Karpas-422 (cell line): ENCODE data around the gene MOB3B. TPM values are rescaled to one million over a fixed set of nuclear protein-coding genes. Genes with fewer than 3 reads are reported as not detected.

ENCODE experiments used
- DNase-seq: peaks from one replicate; pipeline ENCODE4 v3.0.0-alpha.2; 2015
- H2AFZ ChIP-seq: fragments of 200-600 bp; sonication (generic); 2 replicates; pipeline ENCODE4 v1.6.1; 2014; ENCODE audit warnings: antibody characterized with exemption, low read length, mixed read lengths
- H3K27ac ChIP-seq: fragments of 200-600 bp; sonication (generic); 2 replicates; pipeline ENCODE4 v1.5.1; 2014; ENCODE audit warnings: mild to moderate bottlenecking, low read length, moderate library complexity
- H3K27me3 ChIP-seq: fragments of 200-600 bp; sonication (generic); 2 replicates; pipeline ENCODE4 v1.6.1; 2014; ENCODE audit warnings: low read length, mixed read lengths
- H3K36me3 ChIP-seq: fragments of 200-600 bp; sonication (generic); 2 replicates; pipeline ENCODE4 v1.6.1; 2014; ENCODE audit warnings: low read length, mixed read lengths; ENCODE audit not compliant: insufficient read depth
- H3K4me1 ChIP-seq: fragments of 200-600 bp; sonication (generic); 2 replicates; pipeline ENCODE4 v1.6.1; 2014; ENCODE audit warnings: mild to moderate bottlenecking, low read length, mixed read lengths
- H3K4me2 ChIP-seq: fragments of 200-600 bp; sonication (generic); 2 replicates; pipeline ENCODE4 v1.6.1; 2014; ENCODE audit warnings: low read length, low read depth, mild to moderate bottlenecking; ENCODE audit not compliant: poor library complexity, severe bottlenecking
- H3K4me3 ChIP-seq: fragments of 200-600 bp; sonication (generic); 2 replicates; pipeline ENCODE4 v1.5.1; 2014; ENCODE audit warnings: mild to moderate bottlenecking, antibody characterized with exemption, low read length, mixed read lengths
- H3K79me2 ChIP-seq: fragments of 200-600 bp; sonication (generic); 2 replicates; pipeline ENCODE4 v1.6.1; 2014; ENCODE audit warnings: mild to moderate bottlenecking, low read length, mixed read lengths
- H3K9ac ChIP-seq: fragments of 200-600 bp; sonication (generic); 2 replicates; pipeline ENCODE4 v1.6.0; 2014; ENCODE audit warnings: low read length
- H3K9me2 ChIP-seq: fragments of 200-600 bp; sonication (generic), shearing (Covaris generic); replicated peaks from 2 replicates; pipeline ENCODE4 v1.6.0; 2014; ENCODE audit warnings: mild to moderate bottlenecking, low read length, moderate library complexity; ENCODE audit not compliant: insufficient read depth
- H3K9me3 ChIP-seq: fragments of 300-700, 200-600 bp; sonication (generic); 2 replicates; pipeline ENCODE4 v1.6.1; 2014; ENCODE audit warnings: low read length, mixed read lengths
- H4K20me1 ChIP-seq: fragments of 200-600 bp; sonication (generic); 2 replicates; pipeline ENCODE4 v1.6.1; 2014; ENCODE audit warnings: mild to moderate bottlenecking, antibody characterized with exemption, low read length, low read depth; ENCODE audit not compliant: insufficient read depth
- total RNA-seq: library from RNA; depleted of rRNA; stranded (reverse); fragments of >200 nt; shearing (Covaris generic); gene quantifications from 2 replicates; pipeline ENCODE4 v1.2.3, GENCODE V29; 2014; ENCODE audit warnings: low replicate concordance

The MOB3B gene
- total RNA-seq, 1 experiment from 2014 or later, result 0.45 TPM

DNA sequence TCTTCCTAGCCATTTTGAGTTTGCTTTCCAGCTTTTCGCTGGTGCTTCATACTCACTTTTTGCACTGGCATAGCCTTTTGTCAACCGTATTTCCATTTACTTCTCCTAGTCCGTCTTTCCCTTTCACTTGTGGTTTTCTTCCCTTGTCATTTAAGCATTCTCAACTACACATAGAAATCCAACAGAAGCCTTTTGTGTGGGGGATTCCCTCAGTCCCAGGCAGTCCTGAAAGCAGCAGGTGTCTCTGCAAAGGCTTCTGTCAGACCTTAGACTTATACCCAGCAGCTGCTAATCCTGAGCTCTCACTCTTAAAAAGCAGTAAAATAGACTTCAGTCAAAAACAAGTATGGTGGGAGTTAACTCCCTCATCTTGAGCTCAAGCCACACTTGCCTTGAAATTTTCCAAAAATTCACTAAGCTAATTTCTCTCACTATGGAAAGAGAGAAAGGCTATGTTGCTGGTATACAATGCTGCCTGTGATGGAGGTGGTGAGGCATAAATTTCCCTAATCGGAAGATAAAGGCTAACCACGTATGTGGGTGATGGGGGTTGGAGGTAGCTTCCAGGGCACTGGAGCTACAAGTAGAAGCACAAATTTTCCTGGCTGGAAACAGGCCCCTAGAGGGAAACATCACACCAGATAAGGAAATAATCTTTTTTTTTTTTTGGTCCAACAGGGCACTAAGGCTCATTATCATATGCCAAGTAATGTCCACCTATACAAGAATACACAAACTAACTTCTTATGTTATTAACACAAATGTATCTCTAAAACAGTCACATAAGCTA lies 40.3 kb downstream of the MOB3B start:
- Histone ChIP-seq H2AFZ (no peak overlapping the region), H4K20me1 (no peaks in the 10 kb centered on the region), H3K27ac (no peak overlapping the region), H3K36me3 (no peaks in the 10 kb centered on the region), H3K4me1 (no peaks in the 10 kb centered on the region), H3K4me3 (no peak overlapping the region), H3K4me2 (no peak overlapping the region), H3K9me3 (no peaks in the 10 kb centered on the region), H3K9ac (no peak overlapping the region), H3K27me3 (no peaks in the 10 kb centered on the region), H3K79me2 (no peaks in the 10 kb centered on the region), H3K9me2 (no peaks in the 10 kb centered on the region)
- no peak for DNase-seq

DNA sequence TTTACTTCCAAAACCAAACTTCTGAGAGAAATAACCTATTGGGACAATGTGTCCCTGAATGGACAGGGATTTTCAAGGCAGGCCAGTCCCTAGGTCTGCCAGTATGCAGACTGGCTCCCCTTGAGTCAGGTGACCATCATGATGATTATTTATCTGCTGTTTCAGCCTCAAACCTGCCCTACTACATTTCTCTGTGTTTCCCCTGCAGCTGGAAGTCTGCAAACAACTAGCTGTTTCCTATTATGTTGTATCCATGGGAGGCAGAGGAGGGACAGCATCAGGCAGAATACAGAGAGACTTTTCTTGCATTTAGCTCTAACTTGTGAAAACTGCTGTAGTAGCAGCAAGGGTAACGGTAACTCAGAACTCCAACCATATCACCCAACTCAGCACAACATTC lies 41.7 kb downstream of the MOB3B start:
- Histone ChIP-seq H3K4me1 (no peaks in the 10 kb centered on the region), H3K9me3 (no peaks in the 10 kb centered on the region), H3K9ac (no peak overlapping the region), H3K4me2 (no peak overlapping the region), H3K4me3 (no peak overlapping the region), H3K9me2 (no peaks in the 10 kb centered on the region), H3K36me3 (no peaks in the 10 kb centered on the region), H2AFZ (no peak overlapping the region), H3K27me3 (no peaks in the 10 kb centered on the region), H3K27ac (no peak overlapping the region), H3K79me2 (no peaks in the 10 kb centered on the region), H4K20me1 (no peaks in the 10 kb centered on the region)
- DNase-seq, result no peak

DNA sequence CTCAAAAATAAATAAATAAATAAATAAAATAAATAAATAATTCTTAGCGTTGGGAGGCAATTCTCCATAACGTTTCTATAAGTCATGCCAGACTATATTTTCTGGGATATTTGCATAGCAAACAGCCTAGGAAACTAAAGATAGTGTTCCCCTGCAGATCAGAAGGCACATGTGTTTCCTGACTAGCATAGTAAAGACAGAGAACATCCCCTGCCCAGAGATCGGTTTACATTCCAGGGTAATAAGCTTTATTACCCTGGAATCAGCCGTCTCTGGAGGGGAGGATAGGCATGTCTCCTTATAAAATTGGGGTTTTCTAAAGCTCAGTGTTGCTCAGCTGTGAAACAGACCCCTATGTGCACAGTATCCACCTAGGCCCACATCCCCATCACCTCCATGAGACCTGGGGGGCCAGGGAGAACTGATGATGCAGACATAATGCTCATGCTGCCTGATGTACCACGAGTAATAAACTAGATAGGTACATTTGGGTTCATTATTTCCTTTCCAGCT lies 42.4 kb downstream of the MOB3B start:
- Histone ChIP-seq H3K27me3 (no peaks in the 10 kb centered on the region), H3K9me2 (no peaks in the 10 kb centered on the region), H3K9me3 (no peaks in the 10 kb centered on the region), H3K9ac (no peak overlapping the region), H3K36me3 (no peaks in the 10 kb centered on the region), H3K4me3 (no peak overlapping the region), H2AFZ (no peak overlapping the region), H3K4me1 (no peaks in the 10 kb centered on the region), H3K4me2 (no peak overlapping the region), H3K79me2 (no peaks in the 10 kb centered on the region), H4K20me1 (no peaks in the 10 kb centered on the region), H3K27ac (no peak overlapping the region)
- DNase-seq, result no peak

DNA sequence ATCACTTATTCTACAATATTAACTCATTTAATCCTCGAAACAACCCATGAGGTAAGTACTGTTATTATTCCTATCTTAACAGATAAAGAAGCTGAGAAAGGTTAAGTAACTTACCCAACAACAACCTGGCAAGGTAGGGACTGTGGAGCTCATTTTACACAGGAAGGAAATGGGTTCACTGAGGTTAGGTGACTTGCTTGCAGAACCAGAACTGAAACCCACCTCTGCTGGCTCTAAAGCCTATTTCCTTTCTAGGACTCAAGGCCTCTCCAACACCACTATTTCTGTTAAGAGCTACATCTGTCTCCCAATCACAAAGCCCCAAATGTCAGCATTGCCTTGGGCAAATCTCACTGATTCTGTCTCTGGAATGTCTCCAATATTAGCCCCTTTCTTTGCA lies 44.5 kb downstream of the MOB3B start:
- H3K36me3 ChIP-seq, result no peaks in the 10 kb centered on the region
- H3K27ac ChIP-seq, result no peak overlapping the region
- H2AFZ ChIP-seq, result no peak overlapping the region
- H3K4me2 ChIP-seq, result no peak overlapping the region
- no peaks in the 10 kb centered on the region for H3K79me2 ChIP-seq
- DNase-seq, result no peak
- H3K4me3 ChIP-seq, result no peak overlapping the region
- H3K27me3 ChIP-seq, result no peaks in the 10 kb centered on the region
- H3K9me2 ChIP-seq, result no peaks in the 10 kb centered on the region
- H3K9me3 ChIP-seq, result no peaks in the 10 kb centered on the region
- H4K20me1 ChIP-seq, result no peaks in the 10 kb centered on the region
- H3K9ac ChIP-seq, result no peak overlapping the region
- no peaks in the 10 kb centered on the region for H3K4me1 ChIP-seq

DNA sequence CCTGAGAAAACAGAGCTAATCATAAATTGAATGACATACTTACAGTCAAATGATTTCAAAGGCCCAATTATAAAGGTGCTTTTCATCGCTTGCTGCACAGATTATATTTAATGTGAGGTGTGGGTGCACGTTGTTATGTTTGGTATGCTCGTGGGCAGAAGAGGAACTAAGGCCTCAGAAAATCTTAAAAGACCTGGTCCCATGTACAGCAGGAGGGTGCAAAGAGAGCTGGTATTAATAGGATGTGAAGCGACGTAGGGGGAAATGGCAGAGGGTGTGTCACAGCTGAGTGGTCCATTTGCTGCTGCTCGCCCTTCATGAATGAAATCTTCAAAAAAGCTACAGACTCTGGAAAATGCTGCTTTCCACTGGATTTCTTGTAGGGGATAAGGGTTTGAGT lies 46.0 kb downstream of the MOB3B start:
- Histone ChIP-seq H4K20me1 (no peaks in the 10 kb centered on the region), H3K4me3 (no peak overlapping the region), H3K36me3 (no peaks in the 10 kb centered on the region), H3K9me2 (no peaks in the 10 kb centered on the region), H2AFZ (no peak overlapping the region), H3K4me1 (no peaks in the 10 kb centered on the region), H3K4me2 (no peak overlapping the region), H3K9ac (no peak overlapping the region), H3K27ac (no peak overlapping the region), H3K9me3 (no peaks in the 10 kb centered on the region), H3K27me3 (no peaks in the 10 kb centered on the region), H3K79me2 (no peaks in the 10 kb centered on the region)
- DNase-seq, result no peak

DNA sequence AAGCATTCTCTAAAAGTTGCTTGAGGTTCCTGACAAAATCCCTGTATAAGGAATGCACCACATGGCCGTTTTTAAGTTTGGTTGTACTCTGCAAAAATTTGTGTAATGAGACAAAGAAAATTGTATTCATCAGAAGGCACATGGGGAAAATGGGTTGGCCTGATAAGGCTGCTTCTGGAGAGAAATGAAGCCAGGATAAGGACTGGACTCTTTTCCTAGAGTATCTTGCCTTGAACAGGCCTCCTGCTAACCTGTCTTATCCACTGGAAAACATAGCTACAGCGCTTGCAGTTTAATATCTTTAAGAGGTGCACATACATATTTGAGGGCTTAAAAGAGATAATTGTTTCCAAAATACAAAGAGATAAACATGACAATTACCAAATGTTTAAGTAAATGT lies 46.9 kb downstream of the MOB3B start:
- H3K9me3 ChIP-seq, result no peaks in the 10 kb centered on the region
- no peak overlapping the region for H3K27ac ChIP-seq
- H3K36me3 ChIP-seq, result no peaks in the 10 kb centered on the region
- H4K20me1 ChIP-seq, result no peaks in the 10 kb centered on the region
- no peak overlapping the region for H3K4me2 ChIP-seq
- no peaks in the 10 kb centered on the region for H3K4me1 ChIP-seq
- no peaks in the 10 kb centered on the region for H3K9me2 ChIP-seq
- H2AFZ ChIP-seq, result no peak overlapping the region
- DNase-seq, result no peak
- no peak overlapping the region for H3K4me3 ChIP-seq
- no peaks in the 10 kb centered on the region for H3K79me2 ChIP-seq
- H3K27me3 ChIP-seq, result no peaks in the 10 kb centered on the region
- H3K9ac ChIP-seq, result no peak overlapping the region

DNA sequence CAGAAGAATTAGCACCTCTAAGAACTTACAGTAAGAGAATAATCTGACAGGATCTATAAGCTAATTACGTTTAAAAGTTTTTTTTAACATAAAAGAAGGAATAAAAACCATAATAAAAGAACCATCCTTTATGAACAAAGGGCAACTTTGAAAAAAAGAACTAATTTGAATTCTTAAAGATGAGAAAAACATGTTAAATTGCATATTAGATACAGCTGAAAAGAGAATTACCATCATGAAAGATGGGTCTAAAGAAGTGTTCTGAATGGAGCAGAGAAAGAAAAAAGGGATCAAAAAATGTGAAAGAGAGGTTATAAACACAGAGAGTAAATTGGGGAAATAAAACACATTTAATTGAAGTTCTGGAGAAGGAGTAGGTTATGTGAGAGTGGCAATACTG lies 51.3 kb downstream of the MOB3B start:
- Histone ChIP-seq H3K4me2 (no peak overlapping the region), H3K9me2 (no peaks in the 10 kb centered on the region), H3K4me1 (no peaks in the 10 kb centered on the region), H3K9ac (no peak overlapping the region), H2AFZ (no peak overlapping the region), H3K4me3 (no peak overlapping the region), H3K27me3 (no peaks in the 10 kb centered on the region), H3K9me3 (no peaks in the 10 kb centered on the region), H3K79me2 (no peaks in the 10 kb centered on the region), H3K36me3 (no peaks in the 10 kb centered on the region), H4K20me1 (no peaks in the 10 kb centered on the region), H3K27ac (no peak overlapping the region)
- DNase-seq, result no peak

DNA sequence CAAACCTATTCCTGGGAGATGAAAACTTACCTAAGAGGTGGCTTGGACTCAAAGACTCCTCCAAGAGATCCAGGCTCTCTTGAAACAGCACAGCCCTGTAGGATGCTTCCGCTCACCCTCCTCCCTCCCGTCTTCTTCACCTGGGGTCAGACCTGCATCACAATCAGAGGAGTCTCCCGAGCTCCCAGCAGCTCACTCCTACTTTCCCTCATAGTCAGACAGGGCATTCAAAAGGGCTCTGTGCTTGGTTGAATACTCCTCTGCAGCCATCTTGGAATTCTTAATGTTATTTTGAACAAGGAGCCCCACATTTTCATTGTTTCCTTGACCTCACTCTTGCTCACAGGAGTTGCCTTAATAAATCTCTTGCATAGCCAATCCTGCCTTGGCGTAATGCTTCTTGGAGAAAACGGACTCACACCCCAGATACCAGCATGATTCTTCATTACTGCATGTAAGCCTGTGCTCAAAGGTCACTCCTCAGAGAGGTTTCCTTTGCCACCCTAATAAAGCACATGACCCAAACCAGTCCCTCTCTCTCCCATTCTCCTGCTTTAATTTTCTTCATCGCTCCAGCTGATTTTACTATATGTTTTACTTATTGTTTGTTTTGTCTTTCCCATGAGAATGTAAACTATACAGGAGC lies 52.6 kb downstream of the MOB3B start:
- no peak for DNase-seq
- Histone ChIP-seq H3K4me3 (no peak overlapping the region), H2AFZ (no peak overlapping the region), H3K4me1 (no peaks in the 10 kb centered on the region), H3K36me3 (no peaks in the 10 kb centered on the region), H4K20me1 (no peaks in the 10 kb centered on the region), H3K9me3 (no peaks in the 10 kb centered on the region), H3K27me3 (no peaks in the 10 kb centered on the region), H3K9ac (no peak overlapping the region), H3K4me2 (no peak overlapping the region), H3K9me2 (no peaks in the 10 kb centered on the region), H3K27ac (no peak overlapping the region), H3K79me2 (no peaks in the 10 kb centered on the region)
